Fibroblast of lung (primary cell): ENCODE data around the gene EN2. TPM values are rescaled to one million over a fixed set of nuclear protein-coding genes. Genes with fewer than 3 reads are reported as not detected.

Experiments
- DNase-seq, 2 donors: peaks; one replicate each; pipeline versions ENCODE4 v3.0.0 to v3.0.0-alpha.2; 2010; ENCODE audit warnings: low read depth in 2 of 2
- H2AFZ ChIP-seq: 2 replicates; pipeline ENCODE4 v1.5.1; 2012; ENCODE audit warnings: low read length, control low read depth, inconsistent platforms
- H3K27ac ChIP-seq: 2 replicates; pipeline ENCODE4 v1.5.1; 2011; ENCODE audit warnings: low read length, control low read depth; ENCODE audit not compliant: insufficient read depth
- H3K27me3 ChIP-seq: 2 replicates; pipeline ENCODE4 v1.5.1; 2011; ENCODE audit warnings: mild to moderate bottlenecking, low read length; ENCODE audit not compliant: control insufficient read depth, insufficient read depth
- H3K36me3 ChIP-seq: 2 replicates; pipeline ENCODE4 v1.5.1; 2011; ENCODE audit warnings: low read length; ENCODE audit not compliant: control insufficient read depth, insufficient read depth
- H3K4me1 ChIP-seq: 2 replicates; pipeline ENCODE4 v1.5.1; 2011; ENCODE audit warnings: low read length; ENCODE audit not compliant: control insufficient read depth, insufficient read depth; ENCODE audit errors: extremely low read depth
- H3K4me2 ChIP-seq: 2 replicates; pipeline ENCODE4 v1.5.1; 2011; ENCODE audit warnings: low read length, control low read depth; ENCODE audit not compliant: insufficient read depth; ENCODE audit errors: extremely low read depth
- H3K4me3 ChIP-seq, 4 experiments: fragments of 200-600 bp in 1 of 4; sonication (generic) in 1 of 4; replicated peaks in 1 of 4; 2 replicates each; pipeline ENCODE4 v1.5.1; 2011 to 2016; ENCODE audit warnings: low read length in 4 of 4, low read depth in 3 of 4, mild to moderate bottlenecking in 3 of 4, control low read depth in 2 of 4, inconsistent platforms in 1 of 4, mixed read lengths in 1 of 4; ENCODE audit not compliant: insufficient read depth in 1 of 4; ENCODE audit errors: control extremely low read depth in 1 of 4
- H3K79me2 ChIP-seq: 2 replicates; pipeline ENCODE4 v1.5.1; 2012; ENCODE audit warnings: mild to moderate bottlenecking, low read length, inconsistent platforms; ENCODE audit not compliant: control insufficient read depth, insufficient read depth
- H3K9ac ChIP-seq: 2 replicates; pipeline ENCODE4 v1.5.1; 2011; ENCODE audit warnings: mild to moderate bottlenecking, low read length, control low read depth; ENCODE audit not compliant: insufficient read depth
- H3K9me3 ChIP-seq: 2 replicates; pipeline ENCODE4 v1.5.1; 2012; ENCODE audit warnings: low read depth, low read length; ENCODE audit not compliant: control insufficient read depth, insufficient read depth
- H4K20me1 ChIP-seq: 2 replicates; pipeline ENCODE4 v1.5.1; 2011; ENCODE audit warnings: low read length; ENCODE audit not compliant: control insufficient read depth, insufficient read depth; ENCODE audit errors: extremely low read depth
- CTCF ChIP-seq, 2 donors: IDR thresholded peaks in 1 of 2; conservative IDR thresholded peaks in 1 of 2; 1 replicate in 1 of 2; 2 replicates in 1 of 2; pipeline ENCODE4 v1.5.1; 2011 to 2012; ENCODE audit warnings: low read length in 2 of 2, control low read depth in 1 of 2, inconsistent platforms in 1 of 2, low read depth in 1 of 2, mild to moderate bottlenecking in 1 of 2
- EZH2 ChIP-seq: IDR thresholded peaks from 2 replicates; pipeline ENCODE4 v1.5.1; 2012; ENCODE audit warnings: low read length, control low read depth, mild to moderate bottlenecking; ENCODE audit errors: missing control alignments
- polyA plus RNA-seq, 2 donors: library from polyadenylated mRNA; depleted of rRNA in 1 of 2; stranded (reverse) in 1 of 2; unstranded in 1 of 2; fragments of >200 nt; gene quantifications; 2 replicates each; pipeline ENCODE4 v1.2.1, GENCODE V29; 2011 to 2012; ENCODE audit warnings: missing spikeins in 1 of 2
- total RNA-seq: library from RNA; depleted of rRNA; stranded (reverse); fragments of >200 nt; gene quantifications from 2 replicates; pipeline ENCODE4 v1.2.1, GENCODE V29; 2014

EN2 gene
- total and polyA plus RNA-seq, 2 donors (not counting 1 experiment from before 2014, with no cell fraction given), result not detected

GRCh38 chr7:155491812-155492211 is 33.9 kb downstream of the EN2 start:
- Histone ChIP-seq H3K27me3 (no peaks in the 10 kb centered on the region), H3K79me2 (no peaks in the 10 kb centered on the region), H3K4me1 (no peaks in the 10 kb centered on the region), H3K27ac (no peak overlapping the region), H4K20me1 (no peaks in the 10 kb centered on the region), H3K4me2 (no peak overlapping the region), H2AFZ (no peak overlapping the region), H3K36me3 (no peaks in the 10 kb centered on the region), H3K4me3 (no peak overlapping the region), H3K9ac (no peak overlapping the region), H3K9me3 (no peaks in the 10 kb centered on the region)
- TF ChIP-seq CTCF (conservative IDR thresholded peaks at IDR 0.05 in 1 of 2, IDR thresholded peaks at IDR 0.05 in 1 of 2; ENCODE audit: low read depth in 1 of 2, low read length in 2 of 2) (no peak), EZH2 (no peak)
- DNase-seq, result no peak

GRCh38 chr7:155493744-155494538 is 36.0 kb downstream of the EN2 start:
- Histone ChIP-seq H3K4me1 (no peaks in the 10 kb centered on the region), H3K36me3 (no peaks in the 10 kb centered on the region), H3K27me3 (no peaks in the 10 kb centered on the region), H3K27ac (no peak overlapping the region), H3K9ac (no peak overlapping the region), H3K79me2 (no peaks in the 10 kb centered on the region), H4K20me1 (no peaks in the 10 kb centered on the region), H3K4me2 (no peak overlapping the region), H3K9me3 (no peaks in the 10 kb centered on the region), H3K4me3 (no peak overlapping the region), H2AFZ (no peak overlapping the region)
- TF ChIP-seq CTCF (conservative IDR thresholded peaks at IDR 0.05 in 1 of 2, IDR thresholded peaks at IDR 0.05 in 1 of 2; ENCODE audit: low read depth in 1 of 2, low read length in 2 of 2) (no peak), EZH2 (no peak)
- no peak for DNase-seq

DNA sequence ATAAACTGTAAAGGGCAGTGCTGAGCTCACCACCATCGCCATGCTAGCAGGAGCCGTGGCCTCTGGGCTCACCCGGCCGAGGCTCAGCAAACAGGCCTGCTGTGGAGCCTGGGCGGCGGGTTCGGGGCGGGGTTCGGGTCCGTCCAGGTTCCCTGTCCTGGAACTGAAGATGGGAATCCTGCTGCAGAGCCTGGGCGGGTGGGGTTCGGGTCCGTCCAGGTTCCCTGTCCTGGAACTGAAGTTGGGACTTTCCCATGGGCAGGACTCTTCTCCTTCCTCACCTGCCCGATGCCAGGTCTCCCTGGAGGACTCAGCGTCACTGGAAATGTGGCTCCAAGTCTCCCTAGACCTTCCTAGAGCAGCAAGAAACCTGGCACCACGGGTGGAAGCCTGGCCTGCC is 36.6 kb downstream of the EN2 start:
- H3K9me3 ChIP-seq, result no peaks in the 10 kb centered on the region
- no peak overlapping the region for H2AFZ ChIP-seq
- TF ChIP-seq CTCF (conservative IDR thresholded peaks at IDR 0.05 in 1 of 2, IDR thresholded peaks at IDR 0.05 in 1 of 2; ENCODE audit: low read depth in 1 of 2, low read length in 2 of 2) (no peak), EZH2 (no peak)
- no peaks in the 10 kb centered on the region for H3K27me3 ChIP-seq
- no peaks in the 10 kb centered on the region for H3K79me2 ChIP-seq
- H3K9ac ChIP-seq, result no peak overlapping the region
- no peaks in the 10 kb centered on the region for H3K4me1 ChIP-seq
- no peak overlapping the region for H3K4me3 ChIP-seq
- no peak overlapping the region for H3K4me2 ChIP-seq
- H4K20me1 ChIP-seq, result no peaks in the 10 kb centered on the region
- no peak overlapping the region for H3K27ac ChIP-seq
- no peak for DNase-seq
- H3K36me3 ChIP-seq, result no peaks in the 10 kb centered on the region
